Islet precursor cell (in vitro differentiated cells): ENCODE results near the gene ATP8B2.
"Not testable (repeated sequence)": the region's sequence is repeated elsewhere in the genome, so short reads cannot be mapped to it uniquely, and the experiment has no call there.

Experiments
- DNase-seq: peaks from one replicate; pipeline ENCODE4 v3.0.0-alpha.2; 2018

Gene ATP8B2

DNA sequence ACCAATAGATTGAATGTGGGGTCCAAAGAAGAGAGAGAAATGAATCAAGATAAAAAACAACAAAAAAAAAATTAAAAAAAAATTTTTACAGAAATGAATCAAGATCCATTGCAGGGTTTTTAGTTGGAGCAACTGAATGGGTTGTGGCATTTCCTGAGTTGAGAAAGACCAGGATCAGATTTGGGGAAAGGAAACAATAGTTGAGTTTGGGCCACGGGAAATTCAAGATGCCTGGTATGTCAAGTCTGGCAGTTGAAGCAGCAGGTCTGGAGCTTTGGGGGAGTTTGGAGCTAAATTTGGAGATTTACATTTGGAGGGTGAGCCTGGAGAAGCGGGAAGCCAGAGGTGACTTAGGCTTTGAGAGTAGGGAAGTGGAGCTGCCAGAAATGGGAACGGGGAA lies 22.6 kb downstream of the ATP8B2 start:
- DNase-seq, result no peak

GRCh38 chr1:154348429-154349076 lies 23.2 kb downstream of the ATP8B2 start:
- DNase-seq, result no peak

DNA sequence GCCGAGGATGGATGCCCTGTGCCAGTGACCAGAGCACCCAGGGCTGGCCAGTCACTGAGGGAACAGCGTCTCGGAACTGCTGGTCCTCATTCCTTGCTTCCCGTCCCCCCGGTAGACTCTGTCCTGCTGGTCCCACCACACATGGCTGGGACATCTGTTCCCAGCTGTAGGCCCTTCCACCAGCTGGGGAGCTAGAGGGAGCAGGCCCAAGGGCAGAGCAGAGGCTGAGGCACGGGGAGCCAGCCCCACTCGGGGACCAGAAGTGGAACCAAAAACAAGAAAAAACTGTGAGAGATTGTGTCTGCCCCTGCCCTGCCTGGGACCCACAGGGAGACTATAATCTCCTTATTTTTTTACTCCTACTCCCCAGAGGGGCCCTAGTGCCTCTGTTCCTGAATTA lies 23.8 kb downstream of the ATP8B2 start:
- no peak for DNase-seq

- DNase-seq, result no peak
Observed at GRCh38 chr1:154350383-154350782, 25.1 kb downstream of the ATP8B2 start.

GRCh38 chr1:154351363-154352068 lies 26.2 kb downstream of the ATP8B2 start:
- DNase-seq, result no peak

DNA sequence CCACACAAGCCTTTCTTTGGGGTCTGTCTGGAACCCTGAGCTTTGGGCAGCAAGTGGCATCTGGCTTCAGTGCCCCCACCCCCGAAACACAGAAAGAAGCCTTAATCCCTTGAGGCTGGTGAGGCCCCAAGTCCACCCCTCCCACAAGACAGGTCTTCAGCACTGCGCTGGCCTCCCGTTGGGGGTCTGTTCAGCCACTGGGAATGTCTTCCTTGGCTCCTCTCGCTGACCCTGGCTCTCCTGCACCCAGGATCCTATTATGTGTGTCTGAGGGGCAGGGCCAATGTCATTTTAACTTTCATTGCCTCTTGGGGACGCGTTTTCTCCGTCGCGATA lies 26.9 kb downstream of the ATP8B2 start:
- DNase-seq, result no peak

GRCh38 chr1:154352581-154353459 lies 27.5 kb downstream of the ATP8B2 start:
- DNase-seq, result peak; percentile 91

DNA sequence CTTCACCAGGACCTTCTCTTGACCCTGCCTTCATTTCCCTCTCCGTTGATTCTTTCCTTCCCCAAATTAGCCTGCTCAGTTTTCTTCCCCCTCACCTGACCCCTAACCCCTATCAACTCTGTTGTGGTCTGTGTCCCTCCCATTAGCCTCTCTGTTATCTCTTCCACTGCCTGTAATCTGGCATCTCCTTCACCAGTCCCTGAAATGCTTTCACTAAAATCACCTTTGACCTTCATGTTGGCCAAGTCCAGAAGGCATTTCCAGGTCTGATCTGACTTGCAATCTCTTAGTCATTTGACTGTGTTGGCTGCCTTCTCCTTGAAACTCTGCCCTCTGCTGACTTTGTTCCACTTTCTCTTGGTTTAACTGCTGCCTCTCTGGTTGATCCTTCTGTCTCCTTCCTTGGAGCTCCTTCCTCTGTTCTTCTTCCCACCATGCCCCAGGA lies 28.2 kb downstream of the ATP8B2 start:
- DNase-seq, result peak; percentile 77

- DNase-seq, result no peak
Observed at GRCh38 chr1:154353966-154354365, 28.6 kb downstream of the ATP8B2 start.

DNA sequence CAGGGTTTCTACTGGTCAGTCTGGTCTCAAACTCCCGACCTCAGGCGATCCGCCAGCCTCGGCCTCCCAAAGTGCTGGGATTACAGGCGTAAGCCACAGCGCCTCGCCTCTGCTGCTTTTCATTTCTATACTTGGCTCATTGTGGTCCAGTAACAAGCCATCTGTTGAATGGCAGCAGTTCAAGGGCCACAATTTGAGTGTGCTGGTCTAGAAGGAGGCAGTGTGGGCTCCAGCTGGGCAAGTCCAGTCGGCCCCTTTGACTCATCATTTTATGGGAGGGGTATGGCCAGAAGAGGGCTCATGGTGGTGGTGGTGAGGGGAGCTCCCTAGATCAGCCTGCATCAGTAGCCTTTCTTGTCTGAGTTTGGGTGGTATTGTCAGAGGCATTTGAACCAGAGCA lies 33.2 kb downstream of the ATP8B2 start:
- no peak for DNase-seq

DNA sequence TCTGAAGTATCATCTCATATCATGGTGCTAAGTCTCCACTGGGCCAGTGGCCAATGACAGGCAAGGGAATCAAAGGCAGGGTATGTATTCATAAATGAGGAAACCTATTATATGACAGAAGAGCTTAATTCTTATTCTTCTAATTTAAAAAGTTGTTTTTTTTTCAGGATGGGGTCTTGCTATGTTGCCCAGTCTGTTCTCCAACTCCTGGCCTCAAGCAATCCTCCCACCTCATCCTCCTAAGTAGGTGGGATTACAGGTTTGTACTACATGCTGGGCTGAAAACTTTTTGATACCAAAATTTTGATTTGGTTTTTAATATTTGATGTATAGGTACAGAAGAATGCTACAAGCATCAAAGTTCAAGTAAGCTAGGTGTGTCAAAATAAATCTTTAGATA lies 35.0 kb downstream of the ATP8B2 start:
- DNase-seq, result no peak

- not testable (repeated sequence) for DNase-seq
Observed at GRCh38 chr1:154360881-154361280, 35.6 kb downstream of the ATP8B2 start.

GRCh38 chr1:154361357-154361756 lies 36.0 kb downstream of the ATP8B2 start:
- no peak for DNase-seq

- DNase-seq, result no peak
Observed at GRCh38 chr1:154371436-154371835, 46.1 kb downstream of the ATP8B2 start.

DNA sequence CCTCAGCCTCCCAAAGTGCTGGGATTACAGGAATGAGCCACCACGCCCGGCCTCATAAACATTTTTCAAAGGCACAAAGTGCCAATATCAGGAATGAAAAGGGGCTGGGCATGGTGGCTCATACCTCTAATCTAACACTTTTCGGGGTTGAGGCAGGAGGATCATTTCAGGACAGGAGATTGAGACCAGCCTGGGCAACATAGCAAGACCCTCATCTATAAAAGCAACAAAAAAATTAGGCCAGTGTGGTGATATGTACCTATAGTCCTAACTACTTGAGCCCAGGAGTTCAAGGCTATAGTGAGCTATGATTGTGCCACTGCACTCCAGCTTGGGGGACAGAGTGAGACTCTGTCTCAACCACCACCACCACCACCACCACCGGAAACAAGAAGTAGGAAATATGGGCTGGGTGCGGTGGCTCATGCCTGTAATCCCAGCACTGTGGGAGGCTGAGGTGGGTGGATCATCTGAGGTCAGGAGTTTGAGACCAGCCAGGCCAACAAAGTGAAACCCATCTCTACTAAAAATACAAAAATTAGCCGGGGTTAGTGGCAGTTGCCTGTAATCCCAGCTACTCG lies 48.5 kb downstream of the ATP8B2 start:
- not testable (repeated sequence) for DNase-seq

DNA sequence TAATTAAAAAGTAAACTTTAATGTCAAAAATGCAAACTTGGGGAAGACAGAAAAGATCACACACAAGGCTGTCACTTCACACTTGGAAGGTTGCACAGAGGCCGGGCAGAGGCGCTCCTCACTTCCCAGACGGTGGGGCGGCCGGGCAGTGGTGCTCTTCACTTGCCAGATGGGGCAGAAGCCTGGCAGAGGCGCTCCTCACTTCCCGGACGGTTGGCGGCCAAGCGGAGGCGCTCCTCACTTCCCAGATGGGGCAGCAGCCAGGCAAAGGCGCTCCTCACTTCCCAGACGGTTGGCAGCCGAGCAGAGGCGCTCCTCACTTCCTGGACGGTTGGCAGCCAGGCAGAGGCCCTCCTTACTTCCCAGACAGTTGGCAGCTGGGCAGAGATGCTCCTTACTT lies 54.0 kb downstream of the ATP8B2 start:
- no peak for DNase-seq

DNA sequence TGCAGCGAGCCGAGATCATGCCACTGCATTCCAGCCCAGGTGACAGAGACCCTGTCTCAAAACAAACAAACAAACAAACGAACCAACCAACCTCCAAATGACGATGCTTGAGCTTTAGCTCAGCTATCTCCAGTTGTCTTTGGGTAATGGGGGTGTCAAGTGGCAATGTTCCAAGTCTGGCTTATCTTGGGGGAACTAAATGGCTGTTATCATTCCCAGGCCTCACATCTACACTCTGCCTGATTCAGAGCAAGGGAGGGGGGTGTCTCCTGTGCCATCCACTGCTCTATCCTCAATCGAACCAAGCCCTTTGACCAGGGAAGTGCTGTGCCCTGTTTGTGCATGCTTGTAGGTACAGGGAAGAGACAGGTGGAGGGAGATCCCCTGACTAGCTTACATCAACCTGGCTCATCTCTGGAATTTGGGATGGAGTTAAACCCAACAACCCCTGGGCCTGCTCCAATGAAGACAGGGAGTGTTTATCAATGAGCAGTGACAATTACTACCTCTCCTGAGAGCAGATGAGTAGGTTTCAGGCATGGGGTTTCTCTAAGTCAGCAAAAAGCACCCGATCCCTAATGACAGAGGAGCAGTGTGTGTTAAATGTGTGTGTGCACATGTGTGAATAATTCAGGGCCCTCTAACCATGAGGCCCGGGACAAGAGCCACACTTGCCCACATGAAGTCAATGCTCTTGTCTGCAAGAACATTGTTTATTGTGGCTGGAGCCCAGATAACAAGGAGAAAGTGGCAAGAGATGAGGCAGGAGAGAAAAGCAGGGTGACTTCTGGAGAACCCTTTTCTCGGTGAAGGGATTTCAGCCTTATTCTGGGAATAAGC lies 59.5 kb downstream of the ATP8B2 start:
- no peak for DNase-seq

DNA sequence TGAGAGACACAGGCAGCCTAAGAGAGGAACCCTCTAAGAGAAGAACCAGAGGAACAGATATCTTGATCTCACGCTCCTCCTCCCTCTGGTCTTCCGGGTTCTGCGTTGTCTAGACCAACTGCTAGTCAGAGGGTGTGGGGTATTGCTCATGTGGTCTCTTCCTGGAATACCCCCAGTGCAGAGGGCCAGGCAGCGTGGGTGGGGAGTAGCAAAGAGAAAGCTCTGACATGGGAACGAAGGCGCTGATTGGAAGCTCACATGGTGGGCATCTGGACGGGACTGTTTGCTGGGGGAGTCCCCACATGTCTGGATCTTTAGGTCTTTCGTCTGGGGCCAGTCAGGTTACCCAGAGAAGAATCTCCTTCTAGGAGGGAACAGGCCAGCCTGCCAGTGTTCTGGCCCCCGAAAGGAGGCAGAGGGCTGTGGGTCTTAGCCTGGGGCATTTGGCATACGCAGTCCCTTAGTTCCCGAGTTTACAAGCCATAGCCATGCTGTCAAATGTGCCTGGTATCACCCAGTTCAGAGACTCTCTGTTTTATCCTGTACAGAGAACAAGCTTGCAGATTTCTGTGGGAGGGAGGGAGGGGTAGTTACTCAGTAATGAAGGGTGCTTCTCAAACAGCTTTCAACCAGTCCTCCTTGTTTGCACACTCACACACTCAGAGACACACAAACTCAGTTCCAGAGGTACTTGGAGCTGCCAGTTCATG lies 61.5 kb downstream of the ATP8B2 start:
- no peak for DNase-seq

DNA sequence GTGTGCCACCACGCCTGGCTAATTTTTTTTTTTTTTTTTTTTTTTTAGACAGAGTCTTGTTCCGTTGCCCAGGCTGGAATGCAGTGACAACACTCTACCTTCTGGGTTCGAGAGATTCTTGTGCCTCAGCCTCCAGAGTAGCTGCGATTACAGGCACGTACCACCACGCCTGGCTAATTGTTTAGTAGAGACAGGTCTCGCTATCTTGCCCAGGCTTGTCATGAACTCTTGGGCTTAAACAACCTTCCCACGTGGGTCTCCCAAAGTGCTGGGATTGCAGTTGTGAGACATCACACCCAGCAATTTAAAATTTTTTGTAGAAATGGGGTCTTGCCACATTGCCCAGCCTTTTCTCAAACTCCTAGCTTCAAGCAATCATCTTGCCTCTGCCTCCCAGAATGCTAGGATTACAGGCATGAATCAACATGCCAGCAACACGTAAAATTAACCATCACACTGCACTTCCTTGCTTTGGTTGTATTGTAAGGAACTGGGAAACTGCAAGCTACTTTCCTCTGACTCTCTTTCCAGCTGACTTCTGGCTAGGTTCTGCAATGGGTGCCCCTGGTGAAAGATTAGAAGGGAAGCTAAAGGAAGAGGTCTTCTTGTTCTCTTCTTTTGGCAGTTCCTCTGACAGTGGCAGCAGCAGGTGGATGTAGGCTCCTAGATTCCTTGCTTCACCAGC lies 65.9 kb downstream of the ATP8B2 start:
- no peak for DNase-seq

DNA sequence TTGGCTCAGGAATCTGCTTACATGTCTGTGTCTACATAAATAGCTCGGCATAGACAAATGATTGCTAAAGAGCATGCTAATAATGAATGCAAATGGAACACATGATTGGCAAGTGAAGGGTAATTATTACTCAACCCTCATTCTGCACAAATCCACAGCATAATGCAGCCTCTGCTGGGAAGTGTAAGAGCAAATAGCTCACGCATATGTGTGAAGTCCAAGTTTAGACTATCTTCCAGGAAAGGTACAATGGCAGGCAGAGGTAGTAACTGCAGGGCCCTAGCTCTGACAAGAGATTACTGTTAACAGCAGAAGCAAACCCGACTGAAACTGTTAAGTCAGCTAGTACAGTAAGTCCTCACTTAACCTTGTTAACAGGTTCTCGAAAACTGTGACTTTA lies 72.8 kb downstream of the ATP8B2 start:
- DNase-seq, result no peak

DNA sequence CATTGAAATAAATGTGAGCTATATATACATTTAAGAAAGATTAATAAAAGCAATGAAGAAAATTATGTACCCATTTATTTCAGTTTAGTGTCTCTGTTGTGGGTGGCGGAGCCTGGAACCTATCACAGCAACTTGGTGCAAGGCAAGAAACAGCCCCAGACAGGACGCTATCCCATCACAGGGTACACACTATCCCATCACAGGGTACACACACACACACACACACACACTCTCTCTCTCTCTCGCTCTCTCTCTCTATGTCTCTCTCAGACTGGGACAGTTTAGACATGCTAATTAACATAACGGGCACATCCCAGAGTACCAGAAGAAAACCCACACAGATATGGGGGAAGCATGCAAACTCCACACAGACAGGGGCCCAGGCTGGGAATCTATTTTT lies 73.4 kb downstream of the ATP8B2 start:
- no peak for DNase-seq
